Mesendoderm (in vitro differentiated cells): ENCODE results near the gene TCF4.
A peak's percentile ranks its signal among the peaks of the same experiment; 100 is the strongest.

Experiments
- DNase-seq: peaks from one replicate; pipeline ENCODE4 v3.0.0; 2013
- H2AK5ac ChIP-seq: 2 replicates; pipeline ENCODE4 v1.6.1; 2013; ENCODE audit warnings: low read length, inconsistent platforms
- H2BK120ac ChIP-seq: 2 replicates; pipeline ENCODE4 v1.6.1; 2013; ENCODE audit warnings: low read depth, mild to moderate bottlenecking, low read length, moderate library complexity, mixed read lengths
- H2BK15ac ChIP-seq: replicated peaks from 2 replicates; pipeline ENCODE4 v1.6.1; 2013; ENCODE audit warnings: low read depth, mild to moderate bottlenecking, moderate library complexity
- H2BK5ac ChIP-seq: 2 replicates; pipeline ENCODE4 v1.6.1; 2013; ENCODE audit warnings: low read length, inconsistent platforms
- H3K18ac ChIP-seq: 2 replicates; pipeline ENCODE4 v1.6.1; 2013; ENCODE audit warnings: mild to moderate bottlenecking, low read length, mixed read lengths
- H3K23ac ChIP-seq: one replicate; pipeline ENCODE4 v1.6.1; 2013; ENCODE audit warnings: low read length
- H3K27ac ChIP-seq: 2 replicates; pipeline ENCODE4 v1.5.1; 2013; ENCODE audit warnings: low read depth, mild to moderate bottlenecking, inconsistent platforms, low read length, moderate library complexity
- H3K27me3 ChIP-seq: 2 replicates; pipeline ENCODE4 v1.6.1; 2013; ENCODE audit warnings: low read length, control low read depth, mild to moderate bottlenecking, inconsistent platforms; ENCODE audit not compliant: insufficient read depth, poor library complexity
- H3K36me3 ChIP-seq: 2 replicates; pipeline ENCODE4 v1.6.1; 2013; ENCODE audit warnings: low read length, inconsistent platforms; ENCODE audit not compliant: control insufficient read depth, insufficient read depth
- H3K4ac ChIP-seq: one replicate; pipeline ENCODE4 v1.6.1; 2013; ENCODE audit warnings: low read depth, mild to moderate bottlenecking, low read length, moderate library complexity
- H3K4me1 ChIP-seq: 2 replicates; pipeline ENCODE4 v1.6.1; 2013; ENCODE audit warnings: low read depth, low read length, inconsistent platforms; ENCODE audit not compliant: control insufficient read depth
- H3K4me2 ChIP-seq: 2 replicates; pipeline ENCODE4 v1.6.1; 2013; ENCODE audit warnings: low read length
- H3K4me3 ChIP-seq: 2 replicates; pipeline ENCODE4 v1.5.1; 2013; ENCODE audit warnings: mild to moderate bottlenecking, low read length
- H3K56ac ChIP-seq: one replicate; pipeline ENCODE4 v1.6.1; 2013; ENCODE audit warnings: low read length
- H3K79me1 ChIP-seq: 2 replicates; pipeline ENCODE4 v1.6.1; 2013; ENCODE audit warnings: low read length, inconsistent platforms
- H3K79me2 ChIP-seq: 2 replicates; pipeline ENCODE4 v1.6.1; 2013; ENCODE audit warnings: mild to moderate bottlenecking, low read length; ENCODE audit not compliant: control insufficient read depth, insufficient read depth
- H3K9ac ChIP-seq: 2 replicates; pipeline ENCODE4 v1.6.1; 2013; ENCODE audit warnings: low read length, inconsistent platforms
- H4K5ac ChIP-seq: one replicate; pipeline ENCODE4 v1.6.1; 2013; ENCODE audit warnings: low read length
- H4K8ac ChIP-seq: one replicate; pipeline ENCODE4 v1.6.1; 2013; ENCODE audit warnings: low read depth, mild to moderate bottlenecking, control low read depth, low read length, moderate library complexity
- WGBS: extraction: QIAGEN DNeasy Blood & Tissue Kit; methylation state at CpG from one replicate; pipeline ENCODE4 v1.1.7; 2013; ENCODE audit warnings: low lambda C conversion rate, missing lambda C conversion rate; ENCODE audit not compliant: insufficient coverage; ENCODE audit errors: extremely low coverage; 5-methylcytosine and 5-hydroxymethylcytosine counted together

The TCF4 gene

DNA sequence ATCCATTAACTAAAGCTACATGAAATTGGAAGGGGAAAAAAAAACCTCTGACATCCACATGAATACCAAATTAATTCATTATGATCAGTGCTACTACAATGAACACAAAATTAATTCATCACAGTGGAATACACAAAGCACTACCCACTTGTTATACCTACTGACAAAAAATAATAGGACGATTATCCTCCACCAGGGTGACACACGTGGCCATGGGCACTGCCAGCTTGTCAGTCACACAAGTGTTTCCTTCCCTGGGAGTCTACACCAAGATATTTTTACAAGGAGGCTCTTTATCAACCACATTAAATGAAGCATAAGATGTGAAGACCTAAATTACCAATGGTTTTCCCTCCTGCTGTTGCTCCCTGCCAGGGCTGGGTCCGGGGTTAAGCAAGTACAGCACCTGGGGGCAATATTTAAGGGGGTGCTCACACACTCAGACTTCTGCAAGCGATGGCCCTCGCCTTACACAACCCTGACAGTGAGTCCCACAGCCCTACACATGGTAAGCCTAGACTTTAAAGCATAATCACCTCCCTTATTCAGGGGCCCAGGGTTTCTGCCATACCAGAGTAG lies 90.1 kb downstream of the TCF4 start:
- Histone ChIP-seq H3K27me3 (no peaks in the 10 kb centered on the region), H4K5ac (no peak overlapping the region), H2AK5ac (no peak overlapping the region), H3K4me2 (no peak overlapping the region), H3K79me2 (peaks cover 25% of the 10 kb centered on the region), H3K56ac (no peak overlapping the region), H4K8ac (no peak overlapping the region), H3K23ac (no peak overlapping the region), H2BK120ac (no peak overlapping the region), H3K4ac (no peak overlapping the region), H3K9ac (no peak overlapping the region), H3K4me3 (no peak overlapping the region), H2BK5ac (no peak overlapping the region), H3K4me1 (no peaks in the 10 kb centered on the region), H3K18ac (no peak overlapping the region), H3K79me1 (peaks cover 6% of the 10 kb centered on the region), H3K36me3 (no peaks in the 10 kb centered on the region), H3K27ac (no peak overlapping the region), H2BK15ac (no peak overlapping the region)
- DNase-seq, result no peak
- no CpG with 5 or more reads among the region's 5 CpGs for WGBS

- Histone ChIP-seq H3K4me2 (no peak overlapping the region), H3K23ac (no peak overlapping the region), H2BK120ac (no peak overlapping the region), H3K27ac (no peak overlapping the region), H3K36me3 (no peaks in the 10 kb centered on the region), H2BK5ac (no peak overlapping the region), H3K9ac (no peak overlapping the region), H3K79me2 (peaks cover 30% of the 10 kb centered on the region), H3K4me3 (no peak overlapping the region), H2BK15ac (no peak overlapping the region), H3K79me1 (peaks cover 9% of the 10 kb centered on the region), H4K8ac (no peak overlapping the region), H3K4me1 (no peaks in the 10 kb centered on the region), H3K4ac (no peak overlapping the region), H3K27me3 (no peaks in the 10 kb centered on the region), H3K56ac (no peak overlapping the region), H3K18ac (no peak overlapping the region), H2AK5ac (no peak overlapping the region), H4K5ac (no peak overlapping the region)
- no peak for DNase-seq
- no CpG with 5 or more reads among the region's 1 CpG for WGBS
Observed at GRCh38 chr18:55494899-55495298, 93.1 kb downstream of the TCF4 start.

DNA sequence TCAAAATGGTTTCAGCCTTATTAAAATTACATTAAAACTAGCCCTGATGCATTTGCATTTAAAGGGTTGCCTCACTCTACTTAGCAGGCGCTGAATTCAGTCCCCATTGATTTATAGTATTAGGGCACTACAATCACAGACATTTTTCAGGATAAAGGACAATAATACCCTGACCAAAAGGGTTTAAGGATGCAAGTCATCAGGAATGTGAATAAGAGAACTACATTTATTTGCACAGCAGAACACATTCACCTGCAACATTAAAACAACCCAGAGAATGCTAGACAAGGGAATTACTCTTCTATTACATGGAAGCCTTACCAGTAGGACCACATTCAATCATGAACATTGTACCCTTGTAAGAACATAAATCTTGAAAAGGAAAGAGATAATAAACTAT lies 93.6 kb downstream of the TCF4 start:
- H2BK120ac ChIP-seq, result no peak overlapping the region
- H3K79me1 ChIP-seq, result peaks cover 12% of the 10 kb centered on the region
- H2BK5ac ChIP-seq, result no peak overlapping the region
- no peak overlapping the region for H4K5ac ChIP-seq
- H2AK5ac ChIP-seq, result no peak overlapping the region
- no peak overlapping the region for H3K23ac ChIP-seq
- no peak overlapping the region for H3K18ac ChIP-seq
- peaks cover 32% of the 10 kb centered on the region for H3K79me2 ChIP-seq
- no peaks in the 10 kb centered on the region for H3K27me3 ChIP-seq
- H3K56ac ChIP-seq, result no peak overlapping the region
- no peak for DNase-seq
- no peak overlapping the region for H3K4me3 ChIP-seq
- H3K4me1 ChIP-seq, result peaks cover 4% of the 10 kb centered on the region
- H3K27ac ChIP-seq, result no peak overlapping the region
- no peaks in the 10 kb centered on the region for H3K36me3 ChIP-seq
- no peak overlapping the region for H3K9ac ChIP-seq
- no peak overlapping the region for H4K8ac ChIP-seq
- H3K4ac ChIP-seq, result no peak overlapping the region
- WGBS, result no CpG with 5 or more reads among the region's 1 CpG
- H3K4me2 ChIP-seq, result no peak overlapping the region
- no peak overlapping the region for H2BK15ac ChIP-seq

DNA sequence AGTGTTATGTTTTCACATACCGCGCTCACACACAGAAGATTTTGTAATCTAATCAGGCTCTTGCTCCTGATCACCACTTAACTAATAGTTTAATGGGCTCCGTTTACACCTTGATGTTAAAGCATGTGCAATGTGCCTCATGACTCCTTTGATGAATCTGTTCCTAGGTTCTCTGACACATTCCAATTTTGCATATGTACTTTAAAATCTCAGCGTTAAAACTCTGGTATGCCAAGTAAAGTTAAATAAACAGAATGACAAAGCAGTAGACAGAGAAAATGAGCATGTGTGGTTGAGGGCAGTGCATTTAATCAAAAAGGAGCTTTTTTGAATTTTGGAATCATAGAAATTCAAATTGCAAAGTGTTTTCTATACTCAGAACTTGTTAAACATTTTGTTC lies 96.4 kb downstream of the TCF4 start:
- H3K23ac ChIP-seq, result no peak overlapping the region
- no CpG with 5 or more reads among the region's 4 CpGs for WGBS

GRCh38 chr18:55489034-55489986 lies 98.7 kb downstream of the TCF4 start:
- Histone ChIP-seq H2BK15ac (no peak overlapping the region), H3K23ac (no peak overlapping the region), H3K4me2 (no peak overlapping the region), H3K9ac (no peak overlapping the region), H2BK5ac (no peak overlapping the region), H3K27me3 (no peaks in the 10 kb centered on the region), H3K56ac (peak overlapping the region; percentile 38), H4K5ac (no peak overlapping the region), H3K18ac (peak overlapping the region; percentile 31), H3K4ac (no peak overlapping the region), H3K27ac (no peak overlapping the region), H2BK120ac (no peak overlapping the region), H3K79me2 (peaks cover 34% of the 10 kb centered on the region), H3K4me1 (peaks cover 6% of the 10 kb centered on the region), H4K8ac (no peak overlapping the region), H3K4me3 (no peak overlapping the region), H2AK5ac (no peak overlapping the region), H3K36me3 (no peaks in the 10 kb centered on the region), H3K79me1 (peaks cover 20% of the 10 kb centered on the region)
- peak; percentile 60 for DNase-seq
- no CpG with 5 or more reads among the region's 10 CpGs for WGBS

More for the DNA sequence above, 96.4 kb downstream of the TCF4 start:
- no peak overlapping the region for H4K8ac ChIP-seq
- DNase-seq, result no peak
- no peak overlapping the region for H3K18ac ChIP-seq
- peaks cover 6% of the 10 kb centered on the region for H3K4me1 ChIP-seq
- H3K27me3 ChIP-seq, result no peaks in the 10 kb centered on the region
- no peak overlapping the region for H4K5ac ChIP-seq
- H2BK5ac ChIP-seq, result no peak overlapping the region
- H3K4me2 ChIP-seq, result no peak overlapping the region
- H2BK120ac ChIP-seq, result no peak overlapping the region
- no peak overlapping the region for H3K4me3 ChIP-seq
- H2AK5ac ChIP-seq, result no peak overlapping the region
- peaks cover 32% of the 10 kb centered on the region for H3K79me2 ChIP-seq
- H3K9ac ChIP-seq, result no peak overlapping the region
- peaks cover 13% of the 10 kb centered on the region for H3K79me1 ChIP-seq
- H3K27ac ChIP-seq, result no peak overlapping the region
- H2BK15ac ChIP-seq, result no peak overlapping the region
- no peaks in the 10 kb centered on the region for H3K36me3 ChIP-seq
- H3K4ac ChIP-seq, result no peak overlapping the region
- H3K56ac ChIP-seq, result no peak overlapping the region
